GM10248 (cell line): ENCODE results near the gene CHST11.
"Not testable (repeated sequence)": the region's sequence is repeated elsewhere in the genome, so short reads cannot be mapped to it uniquely, and the experiment has no call there.

Experiments
- CTCF ChIA-PET: fragments of 300-600 bp; sonication (Branson Sonifier 250); formaldehyde crosslinking; extraction: SDS; loops from one replicate; lab custom pipeline; 2021; ENCODE audit warnings: antibody characterized with exemption; lab: Yijun Ruan, JAX
- POLR2A ChIA-PET: fragments of 350-650 bp; sonication (Branson Sonifier 250); formaldehyde crosslinking; extraction: SDS; loops from one replicate; lab custom pipeline; 2020; ENCODE audit warnings: antibody characterized with exemption; lab: Yijun Ruan, JAX
- DNase-seq: peaks from one replicate; pipeline ENCODE4 v3.0.0; 2012; ENCODE audit errors: extremely low spot score
- TF ChIP-seq, protein P1 (sequence below): IDR thresholded peaks from 2 replicates; pipeline ENCODE4 v1.5.1; 2012; ENCODE audit warnings: mild to moderate bottlenecking, low read depth; ENCODE audit errors: extremely low read depth, missing control alignments, control extremely low read depth

Gene CHST11

DNA sequence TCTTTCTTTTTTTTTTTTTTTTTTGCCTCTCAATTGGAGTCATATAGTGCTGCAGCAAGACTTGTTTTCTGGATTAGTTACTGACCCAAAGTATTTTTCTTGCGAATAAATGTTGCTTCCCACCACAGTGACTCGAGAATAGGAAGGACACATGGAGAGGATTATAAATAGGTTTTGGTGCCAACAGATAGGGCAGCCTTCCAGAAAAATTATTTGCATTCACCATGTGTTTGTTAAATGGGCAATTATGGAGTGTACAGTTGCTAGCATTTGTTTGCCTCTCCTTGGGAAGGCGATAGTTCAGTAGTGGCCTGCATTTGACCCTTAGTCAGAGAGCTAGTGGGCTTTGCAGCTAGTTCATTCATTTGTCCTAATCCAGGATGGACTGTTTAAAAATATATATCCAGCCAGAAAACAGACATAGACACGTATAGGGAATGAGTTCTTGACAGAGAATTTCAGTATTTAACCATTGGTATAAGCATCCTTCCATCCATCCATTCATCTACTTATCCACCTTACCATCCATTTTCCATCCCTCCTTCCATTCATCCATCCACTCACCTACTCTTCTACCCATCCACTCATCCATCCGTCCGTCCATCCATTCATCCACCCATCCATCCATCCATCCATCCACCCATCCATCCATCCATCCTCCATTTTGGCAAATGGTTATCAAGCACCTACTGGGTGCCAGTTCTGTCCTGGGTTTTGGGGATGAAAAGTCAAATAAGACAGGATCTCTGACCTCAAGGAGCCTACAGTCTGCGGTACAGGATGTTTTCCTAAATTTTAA lies 67.5 kb downstream of the CHST11 start:
- ChIA-PET CTCF (interaction anchor here (1.1 kb wide), 1 partner anchor 19 kb away, joined by 3 read pairs; no protein-coding TSS in a partner anchor), POLR2A (interaction anchor here (0.7 kb wide), 1 partner anchor 299 kb away, joined by 3 read pairs; no protein-coding TSS in a partner anchor)
- DNase-seq: no peak
- TF ChIP-seq, protein P1, sequence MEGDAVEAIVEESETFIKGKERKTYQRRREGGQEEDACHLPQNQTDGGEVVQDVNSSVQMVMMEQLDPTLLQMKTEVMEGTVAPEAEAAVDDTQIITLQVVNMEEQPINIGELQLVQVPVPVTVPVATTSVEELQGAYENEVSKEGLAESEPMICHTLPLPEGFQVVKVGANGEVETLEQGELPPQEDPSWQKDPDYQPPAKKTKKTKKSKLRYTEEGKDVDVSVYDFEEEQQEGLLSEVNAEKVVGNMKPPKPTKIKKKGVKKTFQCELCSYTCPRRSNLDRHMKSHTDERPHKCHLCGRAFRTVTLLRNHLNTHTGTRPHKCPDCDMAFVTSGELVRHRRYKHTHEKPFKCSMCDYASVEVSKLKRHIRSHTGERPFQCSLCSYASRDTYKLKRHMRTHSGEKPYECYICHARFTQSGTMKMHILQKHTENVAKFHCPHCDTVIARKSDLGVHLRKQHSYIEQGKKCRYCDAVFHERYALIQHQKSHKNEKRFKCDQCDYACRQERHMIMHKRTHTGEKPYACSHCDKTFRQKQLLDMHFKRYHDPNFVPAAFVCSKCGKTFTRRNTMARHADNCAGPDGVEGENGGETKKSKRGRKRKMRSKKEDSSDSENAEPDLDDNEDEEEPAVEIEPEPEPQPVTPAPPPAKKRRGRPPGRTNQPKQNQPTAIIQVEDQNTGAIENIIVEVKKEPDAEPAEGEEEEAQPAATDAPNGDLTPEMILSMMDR: no peak

DNA sequence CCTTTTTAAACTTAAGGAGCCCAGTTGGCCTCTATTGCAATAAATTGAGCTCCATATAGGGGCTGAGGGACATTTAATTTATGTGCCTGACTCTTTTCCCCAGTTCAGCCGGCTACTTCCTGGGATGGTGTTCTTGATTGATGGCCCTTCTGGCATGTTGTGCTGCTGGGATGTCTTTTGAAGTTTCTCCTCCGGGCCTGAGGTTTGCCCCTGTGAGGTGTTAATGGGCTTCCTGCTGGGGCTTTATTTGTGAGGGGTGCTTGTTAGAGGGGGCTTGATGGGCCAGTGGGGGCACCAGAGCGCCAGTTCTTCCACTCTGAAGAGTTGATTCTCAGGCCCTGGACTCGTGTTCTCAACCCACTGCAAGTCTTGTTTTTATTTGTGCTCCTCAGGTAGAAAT lies 69.6 kb downstream of the CHST11 start:
- ChIA-PET POLR2A (no interaction called here), CTCF (no interaction called here)
- TF ChIP-seq, protein P1: no peak
- DNase-seq: no peak

DNA sequence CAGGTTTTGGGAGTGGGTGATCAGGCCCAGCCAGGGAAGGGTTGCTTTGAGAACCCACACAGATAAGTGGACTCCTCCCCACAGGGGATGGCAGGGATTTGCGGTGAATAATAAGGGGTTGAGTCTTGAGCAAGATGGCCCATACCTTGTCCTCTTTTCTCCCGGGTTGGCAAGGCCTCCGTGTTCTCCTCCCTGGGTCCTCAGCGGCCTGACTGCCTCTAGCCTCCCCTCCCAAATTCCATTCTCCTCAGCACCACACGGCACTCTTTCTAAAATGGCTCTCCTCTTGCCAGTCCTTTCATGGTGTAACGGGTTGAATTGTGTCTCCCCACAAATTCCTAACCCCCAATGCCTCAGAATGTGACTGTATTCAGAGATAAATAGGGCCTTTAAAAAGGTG lies 70.0 kb downstream of the CHST11 start:
- no peak for DNase-seq
- CTCF ChIA-PET: no interaction called here
- TF ChIP-seq, protein P1: no peak
- POLR2A ChIA-PET: no interaction called here

DNA sequence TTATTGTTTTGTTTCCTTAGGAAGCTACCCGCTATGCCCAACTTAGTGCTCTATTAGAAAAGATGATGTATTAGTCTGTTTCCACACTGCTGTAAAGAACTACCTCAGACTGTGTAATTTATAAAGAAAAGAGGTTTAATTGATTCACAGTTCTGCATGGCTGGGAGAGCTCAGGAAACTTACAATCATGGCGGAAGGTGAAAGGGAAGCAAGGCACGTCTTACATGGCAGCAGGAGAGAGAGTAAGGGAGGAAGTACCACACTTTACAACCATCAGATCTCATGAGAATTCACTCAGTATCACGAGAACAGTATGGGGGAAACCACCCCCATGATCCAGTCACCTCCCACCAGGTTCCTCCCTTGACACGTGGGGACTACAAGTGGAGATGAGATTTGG lies 70.9 kb downstream of the CHST11 start:
- POLR2A ChIA-PET, DNase-seq: not testable (repeated sequence)
- CTCF ChIA-PET: interaction anchor here (2.9 kb wide), 1 partner anchor 13 kb away, joined by 16 read pairs; no protein-coding TSS in a partner anchor

DNA sequence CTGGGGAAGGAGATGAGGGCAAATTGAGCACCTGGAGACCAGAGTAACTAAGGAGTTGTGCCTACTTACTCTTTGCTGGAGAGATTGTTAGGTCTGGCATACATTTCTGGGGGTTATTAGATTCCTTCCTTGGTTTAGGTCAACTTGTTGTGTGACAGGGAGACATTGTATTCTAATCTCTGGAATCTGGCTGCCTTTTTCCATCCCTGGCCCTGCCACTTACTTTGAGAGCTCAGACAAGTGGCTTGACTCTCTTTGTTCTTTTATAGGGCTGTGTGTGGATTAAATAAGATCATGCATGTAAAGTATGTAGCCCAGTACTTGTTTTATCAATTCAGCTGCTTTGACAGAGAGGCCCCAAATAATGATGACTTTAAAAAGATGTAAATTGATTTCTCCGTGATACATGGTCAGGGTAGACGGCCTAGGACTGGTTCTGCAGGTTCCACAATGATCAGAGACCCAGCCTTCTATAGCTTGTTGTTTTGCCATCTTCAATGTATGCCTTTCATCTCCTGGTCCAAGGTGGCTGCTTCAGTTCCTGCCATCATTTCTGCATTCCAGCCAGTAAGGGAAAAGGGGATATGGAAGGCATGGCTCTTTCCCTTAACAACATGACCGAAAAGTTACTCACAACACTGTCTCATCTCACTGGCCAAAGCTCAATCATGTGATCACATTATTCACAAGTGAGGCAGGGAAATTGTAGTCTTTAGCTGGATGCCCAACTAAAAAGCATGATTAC lies 72.6 kb downstream of the CHST11 start:
- DNase-seq: no peak

DNA sequence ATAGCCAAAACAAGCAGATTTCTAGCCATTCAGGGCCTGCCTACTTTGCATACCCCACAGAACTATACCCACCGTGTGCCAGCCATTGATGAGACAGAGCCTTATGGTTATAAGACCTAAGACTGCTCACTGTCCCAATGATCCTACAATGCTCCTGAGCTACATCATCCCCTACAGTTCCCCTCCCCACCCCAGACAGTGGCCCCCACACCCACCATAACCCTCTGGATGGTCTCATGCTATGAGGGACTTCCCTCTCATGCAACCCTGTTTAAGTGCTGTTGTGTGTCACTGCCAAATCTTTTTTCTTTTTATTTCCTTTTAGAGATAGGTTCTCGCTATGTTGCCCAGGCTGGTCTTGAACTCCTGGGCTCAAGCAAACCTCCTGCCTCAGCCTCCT lies 75.9 kb downstream of the CHST11 start:
- ChIA-PET CTCF (interaction anchor here (1.1 kb wide), 1 partner anchor 8 kb away, joined by 3 read pairs; no protein-coding TSS in a partner anchor), POLR2A (no interaction called here)
- DNase-seq: no peak
- TF ChIP-seq, protein P1: no peak

More for the DNA sequence above, 72.6 kb downstream of the CHST11 start:
- CTCF ChIA-PET: interaction anchor here (0.8 to 2.9 kb wide), 8 partner anchors 9 to 148 kb away, joined by 3 to 16 read pairs (median 4); no protein-coding TSS in a partner anchor
- TF ChIP-seq, protein P1: no peak
- POLR2A ChIA-PET: no interaction called here
